Fibroblast of skin of right biceps (primary cell): ENCODE measurements around the gene TMEM134.

Experiments
- DNase-seq: peaks from one replicate; pipeline ENCODE4 v3.0.0-alpha.2; 2013

The TMEM134 gene

GRCh38 chr11:67455054-67455453 lies 14.0 kb downstream of the TMEM134 start, which contains the start of gene CABP4:
TSS of gene CABP4 (plus strand) at chr11:67455354. CDS start at chr11:67455424, 70 bp downstream.
- no peak for DNase-seq

DNA sequence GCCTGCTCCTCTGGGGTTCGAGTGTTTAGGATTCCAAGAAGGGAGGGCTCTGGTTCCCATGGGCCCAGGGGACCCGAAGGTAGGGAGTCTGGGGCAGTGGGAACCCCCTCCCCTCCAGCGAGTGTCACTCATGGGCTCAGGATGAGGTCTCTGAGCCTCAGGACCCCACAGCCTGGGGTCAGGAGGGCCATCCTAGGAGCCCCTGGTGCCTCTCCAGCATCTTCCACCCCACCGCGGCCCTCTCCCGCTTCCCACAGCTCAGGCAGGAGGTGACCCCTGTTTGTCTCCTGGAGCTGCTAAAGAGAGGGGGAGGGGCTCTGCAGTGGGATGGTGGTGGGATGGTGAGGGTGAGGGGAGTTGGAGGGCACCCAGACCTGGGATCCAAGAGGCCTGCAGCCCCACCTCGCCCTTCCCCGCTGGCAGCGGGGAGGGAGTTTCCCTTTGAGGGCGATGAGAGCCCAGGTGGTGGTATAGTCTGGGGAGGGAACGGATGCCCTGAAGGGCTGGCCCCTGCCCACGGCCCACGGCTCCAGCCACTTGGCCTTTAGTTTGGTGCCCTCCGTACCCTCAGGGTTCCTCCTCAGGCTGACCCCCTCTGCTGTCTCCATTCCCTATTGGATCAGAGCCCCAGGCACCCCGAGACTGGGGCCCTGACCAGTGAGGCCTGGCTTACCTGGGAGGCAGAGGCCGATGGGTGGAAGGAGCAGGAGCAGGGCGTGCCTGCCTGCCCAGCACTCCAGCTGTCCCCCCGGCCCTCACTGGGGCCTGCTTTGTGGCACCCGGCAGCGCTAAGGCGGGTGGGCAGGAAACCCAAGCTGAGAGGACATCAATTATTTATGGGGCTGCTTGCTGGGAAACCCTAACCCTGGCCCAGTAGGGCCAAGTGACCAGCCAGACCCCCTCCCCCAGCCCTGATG lies 15.0 kb downstream of the TMEM134 start:
- no peak for DNase-seq

DNA sequence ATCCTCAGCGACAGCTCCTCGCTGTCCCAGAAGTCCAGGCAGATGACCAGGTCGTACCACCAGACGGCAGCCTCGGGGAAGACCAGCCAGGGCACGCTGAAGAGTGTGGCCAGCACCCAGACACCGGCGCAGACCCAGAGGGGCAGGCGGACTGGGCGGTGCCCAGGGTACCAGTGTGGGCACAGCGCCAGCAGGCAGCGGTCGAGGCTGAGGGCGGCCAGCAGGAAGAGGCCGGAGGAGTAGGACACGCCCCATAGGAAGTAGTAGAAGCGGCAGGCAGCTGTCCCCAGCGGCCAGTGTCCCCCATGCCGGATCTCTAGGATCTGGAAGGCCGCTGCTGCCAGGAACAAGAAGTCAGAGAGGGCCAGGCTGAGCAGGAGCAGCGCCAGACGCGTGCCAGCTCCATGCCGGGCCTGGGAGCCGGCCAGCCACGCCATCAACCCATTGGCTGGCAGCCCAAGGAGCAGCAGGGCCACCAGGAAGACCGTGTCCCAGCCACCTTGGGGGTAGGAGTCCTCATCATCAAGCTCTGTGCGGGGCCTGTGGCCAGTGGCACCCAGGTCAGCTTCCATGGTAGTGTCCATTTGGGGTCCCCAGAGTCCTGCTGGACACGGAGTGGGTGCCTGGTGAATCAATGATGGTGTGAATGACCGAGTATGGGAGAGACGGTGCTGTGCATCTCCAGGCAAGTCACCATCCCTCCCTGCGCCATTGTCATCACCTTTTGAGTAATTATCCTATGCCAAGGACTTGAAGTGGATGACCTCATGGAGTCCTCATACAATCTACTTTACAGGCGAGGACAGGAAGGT lies 16.7 kb downstream of the TMEM134 start, which contains the start of gene GPR152:
TSS of gene GPR152 (minus strand) at position 589 of the 812 bp plus-strand sequence. CDS start at position 584, 5 bp downstream.
- DNase-seq = no peak

- DNase-seq = no peak
Observed at GRCh38 chr11:67451658-67451976, 17.4 kb downstream of the TMEM134 start.

DNA sequence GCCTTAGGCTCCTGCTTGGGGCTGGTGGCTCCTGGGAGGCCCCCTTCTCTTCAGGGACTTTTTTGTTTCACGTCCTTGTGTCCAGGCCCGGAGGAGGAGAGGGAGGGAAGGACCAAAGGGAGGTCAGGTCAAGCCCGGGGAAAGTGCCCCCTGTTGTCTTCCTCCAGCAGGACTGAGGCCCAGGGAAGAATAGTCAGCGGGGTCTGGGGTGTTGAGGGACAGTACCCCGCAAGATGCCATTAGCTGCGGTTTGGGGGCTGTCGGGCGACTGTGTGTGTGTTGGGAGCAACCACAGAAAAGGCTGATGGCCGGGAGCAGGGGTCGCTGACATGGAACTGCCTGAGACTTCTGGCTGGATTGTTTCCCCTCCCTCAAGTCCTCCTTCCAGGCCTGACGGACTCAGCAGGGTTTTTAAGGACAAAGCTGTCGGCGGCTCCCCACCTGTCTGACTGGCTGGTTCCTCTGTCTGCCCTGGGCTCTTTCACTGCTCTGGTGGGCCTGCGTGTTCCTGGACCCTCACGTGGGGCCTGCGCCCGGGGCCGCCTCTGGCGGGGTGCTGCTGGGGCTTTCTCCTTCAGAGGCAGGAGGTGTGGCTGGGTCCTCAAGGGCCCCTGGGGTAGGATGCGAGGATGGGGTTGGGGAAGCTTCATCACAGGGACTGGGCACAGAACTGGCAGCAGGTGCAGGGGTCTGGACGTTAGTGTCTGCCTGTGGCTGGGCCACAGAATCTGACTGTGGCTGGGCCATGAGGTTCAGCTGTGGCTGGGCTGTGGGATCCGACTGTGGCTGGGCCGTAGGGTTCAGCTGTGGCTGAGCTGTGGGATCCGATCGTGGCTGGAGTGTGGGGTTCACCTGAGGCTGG lies 18.0 kb downstream of the TMEM134 start:
- no peak for DNase-seq

- DNase-seq = no peak
Observed at GRCh38 chr11:67449116-67449844, 19.8 kb downstream of the TMEM134 start.

DNA sequence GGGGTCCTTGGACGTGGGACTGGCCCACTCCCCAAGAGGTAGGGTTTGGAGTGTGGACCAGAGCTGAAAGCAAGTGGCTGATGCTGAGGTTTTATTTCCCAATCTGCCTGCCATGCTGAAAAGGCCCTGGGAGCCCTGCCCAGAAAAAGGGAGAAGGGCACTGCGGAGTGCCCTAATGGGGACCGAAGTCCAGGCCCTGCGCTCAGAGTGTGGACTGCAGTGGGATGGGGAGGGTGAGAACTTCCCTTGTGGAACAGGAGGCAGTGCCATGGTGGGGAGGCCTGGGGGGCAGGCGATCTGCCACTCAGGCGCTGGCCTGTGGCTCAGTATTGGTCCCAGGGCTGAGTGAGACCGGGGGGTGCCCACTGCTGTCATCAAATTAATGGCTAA lies 20.8 kb downstream of the TMEM134 start:
- DNase-seq = no peak

DNA sequence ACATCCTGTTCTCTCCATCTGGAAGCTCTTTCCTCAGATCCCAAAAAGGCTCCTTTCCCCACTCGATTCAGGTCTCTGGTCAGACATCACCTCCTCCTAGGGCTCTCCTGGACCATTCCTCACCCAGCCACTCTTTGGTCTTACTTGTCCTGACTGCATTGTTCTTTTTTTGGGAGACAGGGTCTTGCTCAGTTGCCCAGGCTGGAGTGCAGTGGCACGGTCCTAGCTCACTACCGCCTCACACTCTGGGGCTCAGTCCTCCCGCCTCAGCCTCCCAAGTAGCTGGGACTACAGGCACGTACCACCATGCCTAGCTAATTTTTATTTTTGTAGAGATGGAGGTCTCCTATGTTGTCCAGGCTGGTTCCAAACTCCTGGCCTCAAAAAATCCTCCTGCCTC lies 23.5 kb downstream of the TMEM134 start:
- no peak for DNase-seq

DNA sequence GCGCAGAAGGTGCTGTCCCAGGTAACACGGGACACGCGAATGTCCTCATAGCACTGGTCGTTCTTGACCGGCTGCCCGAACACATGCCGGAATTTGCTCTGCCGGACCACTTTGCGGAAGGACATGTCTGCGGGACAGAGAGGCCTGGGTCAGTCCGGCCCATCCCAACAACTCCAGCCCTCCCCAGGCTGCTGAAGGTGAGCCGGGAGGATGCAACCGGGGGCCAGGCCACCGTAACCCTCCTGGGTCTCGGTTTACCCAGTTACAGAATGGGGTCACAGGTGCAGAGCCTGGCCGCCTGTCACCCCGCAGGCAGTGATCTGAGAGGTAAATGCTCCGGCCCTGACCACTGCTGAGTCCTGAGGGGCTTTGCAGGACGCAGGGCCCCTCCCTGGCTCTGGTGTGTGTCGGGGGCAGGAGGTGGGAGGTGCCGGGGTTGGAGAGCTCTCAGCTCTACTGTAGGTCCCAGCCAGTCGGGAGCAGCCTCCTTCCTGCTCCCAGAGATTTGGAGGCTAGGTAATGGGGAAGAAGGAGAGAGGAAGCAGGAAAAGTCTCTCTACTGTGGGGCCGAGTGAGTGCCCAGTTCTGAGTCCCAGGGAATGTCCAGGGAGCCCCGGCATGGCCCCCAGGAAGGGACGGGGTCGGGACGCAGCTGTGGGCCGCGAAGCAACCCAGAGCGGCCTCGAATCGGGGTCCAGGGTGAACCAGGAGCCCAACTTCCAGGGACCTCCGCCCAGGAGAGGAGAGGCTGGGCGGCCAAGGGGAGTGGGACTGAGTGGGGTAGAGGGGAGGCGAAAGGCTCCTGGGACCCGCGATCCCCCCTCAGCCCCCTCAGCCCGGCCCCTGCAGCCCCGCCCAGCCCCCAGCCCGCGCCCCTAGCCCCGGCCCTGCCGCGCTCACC lies 26.3 kb downstream of the TMEM134 start:
- no peak for DNase-seq

GRCh38 chr11:67441731-67442351 lies 27.2 kb downstream of the TMEM134 start:
- no peak for DNase-seq

DNA sequence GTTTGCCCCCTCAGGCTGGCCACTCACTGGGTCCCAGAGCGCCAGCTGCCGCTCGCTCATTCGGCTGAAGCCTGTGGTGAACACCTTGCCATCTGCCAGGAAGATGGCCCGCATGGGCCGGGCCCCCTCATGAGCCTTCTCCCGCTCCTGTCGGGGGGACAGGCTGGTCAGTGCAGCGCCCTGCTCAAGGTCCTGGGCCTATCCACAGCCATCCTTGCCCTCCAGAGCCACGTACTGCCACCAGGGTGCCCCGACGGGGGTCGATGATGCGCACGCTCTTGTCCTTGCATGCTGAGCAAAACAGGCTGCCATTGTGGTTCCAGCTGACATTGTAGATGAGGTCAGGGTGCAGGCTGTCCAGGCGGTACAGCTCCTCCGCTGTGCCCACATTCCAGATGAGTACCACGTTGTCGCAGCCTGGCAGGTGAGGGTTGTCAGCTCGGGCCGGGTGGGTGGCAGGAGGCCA lies 27.9 kb downstream of the TMEM134 start:
- DNase-seq = no peak

DNA sequence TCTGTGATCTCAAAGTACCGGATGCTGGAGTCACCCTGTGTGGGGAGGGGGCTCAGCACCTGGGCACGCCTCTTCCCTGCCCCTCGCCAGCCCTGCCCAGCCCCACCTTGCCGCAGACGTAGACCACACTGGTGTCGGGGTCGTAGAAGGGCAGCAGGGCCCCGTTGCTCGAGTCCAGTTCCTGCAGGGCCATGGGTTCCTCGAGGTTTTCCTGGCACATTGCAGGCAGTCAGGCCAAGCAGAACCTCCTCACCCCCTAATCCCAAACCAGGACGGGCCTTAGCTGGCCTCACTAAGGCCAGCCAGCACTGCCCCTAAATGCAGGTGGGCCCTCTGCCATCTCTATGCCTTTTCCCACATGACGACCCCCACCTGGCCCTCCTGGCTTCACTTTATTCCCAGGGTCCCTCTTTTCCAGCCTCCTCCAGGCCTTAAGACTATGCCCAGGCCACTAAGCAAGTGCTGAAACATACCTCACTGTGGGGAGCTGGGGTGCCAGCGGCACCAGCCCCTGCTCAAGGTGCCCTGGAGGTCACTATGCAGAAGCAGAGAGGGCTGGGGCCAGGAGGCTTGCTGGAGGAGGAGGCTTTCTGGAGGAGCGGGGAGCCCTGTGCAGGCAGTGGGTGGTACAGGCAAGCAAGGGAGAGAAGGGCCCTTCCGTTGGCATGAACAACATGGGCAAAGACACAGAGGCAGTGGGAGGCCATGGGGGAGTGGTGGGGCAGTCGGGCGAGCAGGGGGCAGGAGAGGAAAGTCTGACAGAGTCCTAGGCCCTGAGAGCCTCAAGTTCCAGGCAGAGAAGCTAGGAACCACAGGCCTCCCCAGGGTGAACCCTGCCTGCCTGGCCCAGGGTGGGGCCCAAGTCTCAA lies 28.6 kb downstream of the TMEM134 start:
- no peak for DNase-seq

DNA sequence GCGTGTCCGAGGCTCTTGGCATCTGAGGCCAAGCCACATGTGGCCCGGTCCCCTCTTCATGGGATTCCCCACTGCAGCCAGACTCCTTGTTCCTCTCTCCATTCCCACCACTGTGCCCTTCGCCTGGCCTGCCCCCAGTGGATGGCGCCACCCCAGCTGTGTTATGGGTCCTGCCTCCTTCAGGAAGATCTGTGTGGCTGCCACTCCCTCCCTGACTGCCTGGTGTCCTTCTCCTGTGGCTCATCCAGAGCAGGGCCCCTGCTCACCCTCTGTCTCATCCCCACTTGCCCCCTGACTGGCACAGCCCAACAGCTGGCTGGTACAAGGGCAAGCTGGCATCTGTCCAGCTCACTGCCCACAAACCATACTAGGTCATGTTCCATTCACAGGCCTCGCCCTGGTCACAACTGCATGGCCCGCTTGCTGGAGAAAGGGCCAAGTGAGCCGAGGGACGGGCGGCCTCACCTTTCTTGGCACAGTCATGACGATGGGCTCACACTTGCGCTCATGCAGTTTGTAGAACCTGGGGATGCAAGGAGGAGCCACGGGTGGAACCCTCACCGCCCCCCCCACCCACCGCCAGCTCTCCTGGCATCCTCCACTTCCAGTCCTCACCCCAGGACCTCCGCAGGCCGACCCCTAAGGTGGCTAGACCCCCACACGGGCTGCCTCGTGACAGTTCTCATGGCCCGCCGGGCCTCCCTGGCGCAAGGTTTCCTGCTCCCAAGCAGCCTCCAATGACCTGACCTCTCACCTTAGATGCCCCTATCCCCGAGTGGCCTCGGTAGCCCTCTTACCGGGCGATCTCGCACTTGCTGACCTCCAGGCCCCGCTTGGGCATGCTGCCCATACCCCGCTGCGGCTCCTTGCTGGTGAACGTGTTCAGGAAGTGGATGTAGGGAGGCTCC lies 29.5 kb downstream of the TMEM134 start:
- peak; percentile 17 for DNase-seq

GRCh38 chr11:67438158-67438902 lies 30.7 kb downstream of the TMEM134 start:
- DNase-seq = no peak

DNA sequence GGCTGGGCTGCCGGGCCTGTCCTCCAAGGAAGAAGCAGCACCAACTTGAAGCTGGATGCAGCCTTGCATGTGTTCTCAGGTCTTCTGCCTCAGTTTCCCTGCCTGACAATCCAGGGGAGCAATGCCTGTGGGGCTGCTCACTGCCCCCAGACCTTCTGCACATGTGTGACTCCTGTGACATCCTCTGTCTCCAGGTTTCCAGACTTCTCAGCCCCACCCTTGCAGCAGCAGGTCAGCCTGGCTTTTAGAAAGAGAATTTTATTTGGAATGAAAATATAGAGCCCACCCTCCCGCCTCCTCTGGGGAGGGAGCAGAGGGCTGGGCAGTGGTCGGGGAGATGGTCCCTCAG lies 31.3 kb downstream of the TMEM134 start:
- no peak for DNase-seq

DNA sequence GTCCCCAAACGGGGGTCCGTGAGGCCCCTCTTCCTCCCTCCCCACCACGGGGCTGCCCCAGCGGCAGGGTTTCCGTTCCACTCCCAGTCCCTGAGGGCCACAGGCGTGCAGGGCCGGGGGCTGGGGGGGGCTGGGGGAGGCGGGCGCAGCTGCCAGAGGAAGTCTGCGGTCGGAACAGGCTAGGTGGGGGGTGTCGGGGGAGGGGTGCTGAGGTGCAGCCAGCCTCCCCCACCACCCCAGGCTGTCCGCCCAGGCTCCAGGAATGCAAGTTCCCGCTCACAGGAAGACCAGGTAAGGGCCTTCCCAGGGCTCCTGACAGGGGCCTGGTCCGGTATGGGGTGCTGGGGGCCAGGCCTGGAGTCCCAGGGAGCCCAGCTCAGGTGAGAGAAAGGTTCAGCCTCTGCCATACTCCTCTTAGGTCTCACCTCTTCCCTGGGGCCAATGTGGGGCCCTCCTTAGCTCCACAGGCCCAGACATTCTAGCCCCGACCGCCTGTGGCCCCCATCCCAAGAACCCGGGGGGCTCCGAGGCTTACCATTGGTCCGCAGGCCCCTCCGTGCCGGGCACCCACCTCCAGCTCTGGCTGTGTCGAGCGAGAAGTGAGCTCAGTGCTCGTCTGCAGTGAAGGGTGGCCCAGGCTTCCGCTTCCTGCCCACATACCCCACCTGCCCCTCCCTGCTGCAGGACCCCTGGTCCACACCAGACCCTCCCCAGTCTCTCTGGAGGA lies 31.8 kb downstream of the TMEM134 start, which contains the start of gene PTPRCAP:
TSS of gene PTPRCAP (minus strand) at position 601 of the 727 bp plus-strand sequence. CDS start at position 538, 63 bp downstream.
- DNase-seq = peak; percentile 39
